C1 segment of cervical spinal cord (tissue), 14 donors: ENCODE data around the gene MT1F.
A peak's percentile ranks its signal among the peaks of the same experiment; 100 is the strongest.
"Not testable (repeated sequence)": the region's sequence is repeated elsewhere in the genome, so short reads cannot be mapped to it uniquely, and the experiment has no call there.

Source experiments
- DNase-seq, 14 donors: peaks; one replicate each; lab custom pipeline; 2025; lab: John Stamatoyannopoulos, UW

Gene MT1F

GRCh38 chr16:56643080-56643778 lies 14.5 kb upstream of the MT1F start:
- peak in 3 of 14 donors; percentile 10 to 46 (median 12) for DNase-seq

DNA sequence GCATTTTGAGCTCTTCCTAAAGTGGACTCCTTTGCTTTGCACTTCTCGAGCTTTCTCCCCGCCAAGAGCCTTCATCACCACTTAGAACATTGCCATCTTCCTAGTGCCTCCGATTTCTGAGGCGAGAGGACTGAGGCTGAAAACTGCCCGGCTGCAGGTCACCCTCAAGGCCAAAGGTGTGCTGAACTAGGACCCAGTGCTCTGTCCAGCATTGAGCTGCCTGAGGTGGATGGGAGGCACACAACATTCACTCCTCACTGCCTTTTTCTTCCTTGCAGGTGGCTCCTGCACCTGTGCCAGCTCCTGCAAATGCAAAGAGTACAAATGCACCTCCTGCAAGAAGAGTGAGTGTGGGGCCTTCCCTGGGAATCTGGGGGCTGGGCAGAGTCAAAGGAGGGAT lies 13.9 kb upstream of the MT1F start:
- DNase-seq, result no peak

DNA sequence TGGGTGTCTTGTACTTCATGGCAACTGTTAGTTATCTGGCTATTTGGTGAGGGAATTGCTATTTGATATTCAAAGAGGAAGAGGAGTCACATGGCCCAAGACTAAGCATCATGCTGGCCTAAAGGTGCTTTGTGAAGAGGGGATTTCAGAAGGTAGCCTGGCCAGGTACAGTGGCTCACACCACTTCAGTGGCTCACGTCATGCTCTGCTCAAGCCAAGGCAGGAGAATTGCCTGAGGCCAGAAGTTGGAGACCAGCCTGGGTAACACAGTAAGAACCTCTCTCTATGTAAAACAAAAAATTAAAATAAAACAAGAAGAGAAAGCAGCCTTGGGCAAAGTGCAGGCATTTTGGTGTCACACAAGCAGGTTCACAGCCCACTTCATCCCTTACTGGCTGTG lies 12.4 kb upstream of the MT1F start:
- no peak for DNase-seq

GRCh38 chr16:56645838-56646237 lies 11.9 kb upstream of the MT1F start:
- DNase-seq, result no peak

DNA sequence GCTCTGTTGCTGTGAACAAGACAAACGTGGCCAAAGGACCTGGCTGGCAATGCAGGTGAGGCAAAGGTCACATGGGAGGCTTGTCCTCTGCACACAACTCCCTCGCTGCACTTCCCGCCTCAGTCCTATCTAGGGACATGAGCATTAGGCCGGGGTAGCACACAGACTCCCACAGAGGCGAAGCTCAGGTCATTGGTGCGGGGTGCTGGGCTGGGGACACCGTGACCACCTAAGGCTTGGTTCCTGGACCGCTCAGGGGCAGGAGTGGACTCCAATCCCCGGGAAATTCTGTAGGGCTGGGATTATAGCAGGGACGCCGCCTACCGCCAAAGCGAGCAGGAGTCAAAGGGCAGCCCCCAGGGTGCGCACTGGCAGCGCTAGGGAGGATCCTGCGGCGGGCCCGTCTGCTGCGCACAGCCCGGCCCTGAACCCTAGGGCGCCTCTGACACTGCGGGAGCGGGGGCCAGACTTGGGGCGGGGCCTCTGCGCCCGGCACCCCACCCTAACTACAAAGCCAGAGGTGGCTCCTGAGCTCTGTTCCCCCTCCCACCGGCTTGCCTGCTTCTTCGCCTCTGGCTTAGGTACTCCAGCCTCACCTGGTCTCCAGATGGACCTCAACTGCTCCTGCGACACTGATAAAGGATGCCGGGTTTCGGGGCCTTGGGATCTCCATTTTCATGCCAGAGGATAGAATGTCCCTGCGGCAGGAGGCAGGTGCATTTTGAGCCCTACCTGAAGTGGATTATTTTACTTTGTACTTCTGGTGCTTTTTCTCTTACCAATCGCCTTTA lies 9.9 kb upstream of the MT1F start:
- DNase-seq, result no peak

DNA sequence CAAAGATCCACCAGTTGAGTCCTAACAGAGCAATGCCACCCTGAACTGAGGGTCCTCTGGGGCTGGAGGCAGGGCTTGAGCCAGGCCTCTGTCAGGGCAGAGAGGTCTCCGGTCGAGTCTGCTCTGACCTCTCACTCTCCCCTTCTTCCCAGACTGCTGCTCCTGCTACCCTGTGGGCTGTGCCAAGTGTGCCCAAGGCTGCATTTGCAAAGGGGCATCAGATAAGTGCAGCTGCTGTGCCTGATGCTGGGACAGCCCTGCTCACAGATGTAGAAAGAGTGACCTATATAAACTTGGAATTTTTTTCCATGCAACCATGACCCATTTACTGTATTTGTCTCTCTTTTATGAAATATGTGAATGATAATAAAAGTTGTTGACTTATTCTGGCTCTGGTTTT lies 8.5 kb upstream of the MT1F start:
- DNase-seq, result no peak

GRCh38 chr16:56649820-56650219 lies 7.9 kb upstream of the MT1F start:
- no peak for DNase-seq

DNA sequence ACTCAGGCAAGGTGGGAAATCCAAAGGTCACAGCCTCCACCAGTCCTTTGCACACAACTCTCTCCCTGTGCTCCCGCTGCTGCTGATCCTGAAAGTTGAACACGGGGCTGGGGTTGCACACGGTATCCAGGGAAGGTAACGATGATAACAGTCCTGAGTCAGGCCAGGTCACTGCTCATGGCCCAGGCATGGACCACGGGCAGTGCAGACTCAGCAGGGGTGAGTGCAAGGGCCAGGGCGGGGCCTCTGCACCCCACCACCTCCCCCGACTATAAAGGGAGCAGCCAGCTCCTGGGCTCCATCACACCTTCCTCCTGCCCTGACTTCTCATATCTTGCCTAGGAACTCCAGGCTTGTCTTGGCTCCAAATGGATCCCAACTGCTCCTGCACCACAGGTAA lies 6.2 kb upstream of the MT1F start, which contains the start of gene MT1B:
Gene MT1B (plus strand): TSS at position 301 of the 400 bp plus-strand sequence. CDS start 68 bp downstream, at position 369.
- DNase-seq, result no peak

DNA sequence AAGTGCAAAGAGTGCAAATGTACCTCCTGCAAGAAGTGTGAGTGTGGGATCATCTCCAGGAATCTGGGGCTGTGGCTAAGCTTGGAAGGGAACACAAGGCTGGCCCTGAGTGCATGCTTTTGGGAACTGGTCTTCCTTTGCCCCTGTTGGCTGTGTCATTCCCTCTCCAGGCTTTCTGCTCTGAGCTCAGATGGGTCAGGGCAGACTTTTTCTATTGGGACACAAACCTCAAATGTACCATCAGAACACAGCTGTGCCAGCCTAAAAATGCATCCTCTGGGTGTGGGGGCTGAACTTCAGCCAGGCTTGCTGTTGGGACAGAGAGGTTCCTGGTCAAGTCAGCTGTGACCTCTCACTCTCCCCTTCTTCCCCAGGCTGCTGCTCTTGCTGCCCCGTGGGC lies 5.2 kb upstream of the MT1F start:
- DNase-seq, result no peak

- DNase-seq, result no peak
These were observed 4.5 kb upstream of the MT1F start for GRCh38 chr16:56653218-56653617.

- DNase-seq, result no peak
These were observed 642 bp downstream of the MT1F start for GRCh38 chr16:56658327-56658875.

DNA sequence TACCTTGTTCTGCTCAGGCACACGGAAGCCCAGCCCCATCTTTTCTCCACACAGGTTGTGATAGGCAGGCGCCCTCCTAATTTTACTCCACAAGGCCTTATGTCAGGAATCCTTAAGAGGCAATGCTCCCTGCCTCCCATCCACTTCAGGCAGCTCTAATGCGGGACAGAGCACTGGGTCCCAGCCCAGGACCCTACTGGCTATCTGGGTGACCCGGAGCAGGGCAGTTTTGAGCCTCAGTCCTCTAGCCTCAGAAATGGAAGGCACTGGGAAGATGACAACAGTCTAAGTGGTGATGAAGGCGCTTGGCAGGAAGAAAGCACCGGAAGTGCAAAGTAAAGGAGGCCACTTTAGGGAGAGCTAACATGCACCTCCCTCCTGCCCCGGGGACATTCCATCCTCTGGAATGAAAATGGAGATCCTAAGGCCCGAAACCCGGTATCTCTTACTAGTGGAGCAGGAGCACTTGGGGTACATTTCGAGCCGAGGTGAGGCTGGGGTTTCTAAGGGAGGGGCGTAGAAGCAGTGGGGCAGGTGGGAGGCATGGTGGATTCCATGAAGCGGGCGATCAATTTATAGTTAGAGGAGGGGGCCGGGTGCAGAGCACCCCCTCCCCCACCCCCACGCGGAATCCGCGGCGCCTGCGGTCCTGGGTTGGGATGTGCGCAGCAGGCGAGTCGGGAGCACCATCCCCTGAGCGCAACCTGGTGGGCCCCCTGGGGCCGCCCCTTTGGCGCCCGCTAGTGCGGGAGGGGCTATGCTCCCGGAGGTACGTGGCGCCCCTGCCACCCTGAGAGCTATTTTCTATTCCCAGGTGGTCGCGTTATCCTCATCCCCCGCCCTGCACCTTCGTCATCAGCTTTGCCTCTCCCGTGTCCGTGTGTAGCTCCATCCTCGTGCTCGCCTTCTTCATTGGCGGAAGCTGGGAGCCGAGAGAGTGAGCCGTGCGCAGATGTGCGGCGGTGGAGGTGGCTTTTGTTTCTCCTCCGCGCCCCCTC lies 4.9 kb downstream of the MT1F start:
- no peak for DNase-seq

DNA sequence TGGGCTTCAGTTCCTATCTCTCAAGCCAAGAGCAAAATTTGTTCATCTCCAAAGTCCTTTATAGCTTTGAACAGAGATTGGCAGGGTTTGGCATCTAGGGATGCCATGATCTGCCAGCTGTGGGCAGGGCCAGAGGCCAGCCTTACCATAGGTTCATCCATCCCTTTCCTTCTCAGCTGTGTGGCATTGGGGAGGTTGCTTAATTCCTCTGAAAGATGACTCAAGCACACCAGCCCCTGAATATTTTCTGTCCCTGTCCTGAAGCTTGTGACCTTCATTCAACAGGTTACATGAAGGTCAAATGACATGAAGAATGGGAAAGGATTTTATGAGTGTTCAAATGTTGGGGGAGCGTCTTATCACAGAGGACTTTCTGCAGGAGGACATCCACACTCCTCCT lies 6.7 kb downstream of the MT1F start:
- no peak for DNase-seq

- DNase-seq, result not testable (repeated sequence)
These were observed 7.8 kb downstream of the MT1F start for GRCh38 chr16:56665286-56666261.

- peak in 3 of 14 donors; percentile 14 to 21 (median 21) for DNase-seq
These were observed 10.1 kb downstream of the MT1F start, which contains the start of gene MT1G for GRCh38 chr16:56667581-56668571. MT1G (minus strand) TSS chr16:56668065; CDS start chr16:56667993, 72 bp downstream.

- no peak for DNase-seq
These were observed 11.5 kb downstream of the MT1F start, which contains the start of gene MT1H for GRCh38 chr16:56669005-56669839. MT1H (plus strand) TSS chr16:56669814; CDS start chr16:56669885, 71 bp downstream.

DNA sequence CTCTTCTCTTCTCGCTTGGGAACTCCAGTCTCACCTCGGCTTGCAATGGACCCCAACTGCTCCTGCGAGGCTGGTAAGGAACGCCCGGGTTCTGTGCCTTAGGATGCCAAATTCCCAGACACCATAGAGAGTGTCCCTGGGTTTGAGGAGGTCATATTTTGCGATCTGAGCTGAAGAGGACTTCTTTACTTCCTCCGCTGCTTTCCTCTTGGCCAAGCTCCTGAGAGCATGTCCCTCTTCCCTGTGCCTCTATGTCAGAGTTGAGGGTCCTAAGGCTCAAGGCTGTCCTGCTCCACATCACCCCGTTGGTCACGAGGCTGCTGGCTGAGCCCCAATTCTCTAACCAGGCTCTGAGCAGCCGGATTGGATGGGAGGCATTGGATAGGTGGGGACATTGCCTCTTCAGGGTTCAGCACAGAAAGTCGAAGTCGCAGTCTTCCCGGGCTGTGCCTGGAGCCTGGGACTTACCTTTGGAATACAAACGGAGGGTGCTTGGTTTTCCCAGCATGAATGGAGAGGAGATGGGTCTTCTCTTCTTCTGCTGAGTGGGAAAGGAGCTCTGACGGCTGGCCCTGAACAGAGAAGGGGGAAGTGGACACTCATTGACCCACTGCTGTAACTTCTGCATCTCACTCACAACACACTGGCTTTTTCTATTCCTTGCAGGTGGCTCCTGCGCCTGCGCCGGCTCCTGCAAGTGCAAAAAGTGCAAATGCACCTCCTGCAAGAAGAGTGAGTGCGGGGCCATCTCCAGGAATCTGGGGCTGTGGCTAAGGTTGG lies 12.3 kb downstream of the MT1F start:
- no peak for DNase-seq
